Mesendoderm (in vitro differentiated cells): ENCODE data around the gene PITPNB.
A peak's percentile ranks its signal among the peaks of the same experiment; 100 is the strongest.

ENCODE experiments used
- DNase-seq: peaks from one replicate; pipeline ENCODE4 v3.0.0; 2013
- H2AK5ac ChIP-seq: 2 replicates; pipeline ENCODE4 v1.6.1; 2013; ENCODE audit warnings: low read length, inconsistent platforms
- H2BK120ac ChIP-seq: 2 replicates; pipeline ENCODE4 v1.6.1; 2013; ENCODE audit warnings: low read depth, mild to moderate bottlenecking, low read length, moderate library complexity, mixed read lengths
- H2BK15ac ChIP-seq: replicated peaks from 2 replicates; pipeline ENCODE4 v1.6.1; 2013; ENCODE audit warnings: low read depth, mild to moderate bottlenecking, moderate library complexity
- H2BK5ac ChIP-seq: 2 replicates; pipeline ENCODE4 v1.6.1; 2013; ENCODE audit warnings: low read length, inconsistent platforms
- H3K18ac ChIP-seq: 2 replicates; pipeline ENCODE4 v1.6.1; 2013; ENCODE audit warnings: mild to moderate bottlenecking, low read length, mixed read lengths
- H3K23ac ChIP-seq: one replicate; pipeline ENCODE4 v1.6.1; 2013; ENCODE audit warnings: low read length
- H3K27ac ChIP-seq: 2 replicates; pipeline ENCODE4 v1.5.1; 2013; ENCODE audit warnings: low read depth, mild to moderate bottlenecking, inconsistent platforms, low read length, moderate library complexity
- H3K27me3 ChIP-seq: 2 replicates; pipeline ENCODE4 v1.6.1; 2013; ENCODE audit warnings: low read length, control low read depth, mild to moderate bottlenecking, inconsistent platforms; ENCODE audit not compliant: insufficient read depth, poor library complexity
- H3K36me3 ChIP-seq: 2 replicates; pipeline ENCODE4 v1.6.1; 2013; ENCODE audit warnings: low read length, inconsistent platforms; ENCODE audit not compliant: control insufficient read depth, insufficient read depth
- H3K4ac ChIP-seq: one replicate; pipeline ENCODE4 v1.6.1; 2013; ENCODE audit warnings: low read depth, mild to moderate bottlenecking, low read length, moderate library complexity
- H3K4me1 ChIP-seq: 2 replicates; pipeline ENCODE4 v1.6.1; 2013; ENCODE audit warnings: low read depth, low read length, inconsistent platforms; ENCODE audit not compliant: control insufficient read depth
- H3K4me2 ChIP-seq: 2 replicates; pipeline ENCODE4 v1.6.1; 2013; ENCODE audit warnings: low read length
- H3K4me3 ChIP-seq: 2 replicates; pipeline ENCODE4 v1.5.1; 2013; ENCODE audit warnings: mild to moderate bottlenecking, low read length
- H3K56ac ChIP-seq: one replicate; pipeline ENCODE4 v1.6.1; 2013; ENCODE audit warnings: low read length
- H3K79me1 ChIP-seq: 2 replicates; pipeline ENCODE4 v1.6.1; 2013; ENCODE audit warnings: low read length, inconsistent platforms
- H3K79me2 ChIP-seq: 2 replicates; pipeline ENCODE4 v1.6.1; 2013; ENCODE audit warnings: mild to moderate bottlenecking, low read length; ENCODE audit not compliant: control insufficient read depth, insufficient read depth
- H3K9ac ChIP-seq: 2 replicates; pipeline ENCODE4 v1.6.1; 2013; ENCODE audit warnings: low read length, inconsistent platforms
- H4K5ac ChIP-seq: one replicate; pipeline ENCODE4 v1.6.1; 2013; ENCODE audit warnings: low read length
- H4K8ac ChIP-seq: one replicate; pipeline ENCODE4 v1.6.1; 2013; ENCODE audit warnings: low read depth, mild to moderate bottlenecking, control low read depth, low read length, moderate library complexity
- WGBS: extraction: QIAGEN DNeasy Blood & Tissue Kit; methylation state at CpG from one replicate; pipeline ENCODE4 v1.1.7; 2013; ENCODE audit warnings: low lambda C conversion rate, missing lambda C conversion rate; ENCODE audit not compliant: insufficient coverage; ENCODE audit errors: extremely low coverage; 5-methylcytosine and 5-hydroxymethylcytosine counted together

Gene PITPNB

GRCh38 chr22:27857443-27857842 is 61.6 kb downstream of the PITPNB start:
- H2BK5ac ChIP-seq = no peak overlapping the region
- H3K18ac ChIP-seq = no peak overlapping the region
- H3K27me3 ChIP-seq = no peaks in the 10 kb centered on the region
- no peak overlapping the region for H2AK5ac ChIP-seq
- no peak overlapping the region for H3K23ac ChIP-seq
- H3K4me2 ChIP-seq = no peak overlapping the region
- no peak overlapping the region for H3K9ac ChIP-seq
- H2BK120ac ChIP-seq = no peak overlapping the region
- no peak for DNase-seq
- H3K79me2 ChIP-seq = no peaks in the 10 kb centered on the region
- no peak overlapping the region for H4K8ac ChIP-seq
- no peak overlapping the region for H3K56ac ChIP-seq
- H3K4me1 ChIP-seq = peaks cover 2% of the 10 kb centered on the region
- H3K4ac ChIP-seq = no peak overlapping the region
- H3K79me1 ChIP-seq = peaks cover 2% of the 10 kb centered on the region
- no peak overlapping the region for H2BK15ac ChIP-seq
- H3K27ac ChIP-seq = no peak overlapping the region
- H3K36me3 ChIP-seq = peaks cover 14% of the 10 kb centered on the region
- WGBS = no CpG with 5 or more reads among the region's 6 CpGs
- H4K5ac ChIP-seq = no peak overlapping the region
- H3K4me3 ChIP-seq = no peak overlapping the region

GRCh38 chr22:27856386-27856785 is 62.7 kb downstream of the PITPNB start:
- no peak overlapping the region for H3K18ac ChIP-seq
- no peak overlapping the region for H4K5ac ChIP-seq
- peaks cover 16% of the 10 kb centered on the region for H3K36me3 ChIP-seq
- H3K56ac ChIP-seq = no peak overlapping the region
- WGBS = no CpG with 5 or more reads among the region's 4 CpGs
- no peak overlapping the region for H2BK120ac ChIP-seq
- no peak overlapping the region for H3K4me3 ChIP-seq
- no peak overlapping the region for H3K27ac ChIP-seq
- no peak overlapping the region for H4K8ac ChIP-seq
- DNase-seq = no peak
- no peaks in the 10 kb centered on the region for H3K79me2 ChIP-seq
- H2AK5ac ChIP-seq = no peak overlapping the region
- no peak overlapping the region for H3K23ac ChIP-seq
- H2BK15ac ChIP-seq = no peak overlapping the region
- no peak overlapping the region for H2BK5ac ChIP-seq
- H3K9ac ChIP-seq = no peak overlapping the region
- no peak overlapping the region for H3K4ac ChIP-seq
- H3K27me3 ChIP-seq = no peaks in the 10 kb centered on the region
- H3K4me1 ChIP-seq = peaks cover 2% of the 10 kb centered on the region
- no peak overlapping the region for H3K4me2 ChIP-seq
- H3K79me1 ChIP-seq = peaks cover 2% of the 10 kb centered on the region

- H2BK120ac ChIP-seq = no peak overlapping the region
- no peak overlapping the region for H4K5ac ChIP-seq
- no peak overlapping the region for H2BK5ac ChIP-seq
- H3K4ac ChIP-seq = no peak overlapping the region
- H3K56ac ChIP-seq = no peak overlapping the region
- no peaks in the 10 kb centered on the region for H3K79me2 ChIP-seq
- H3K27me3 ChIP-seq = no peaks in the 10 kb centered on the region
- H2AK5ac ChIP-seq = no peak overlapping the region
- no peak overlapping the region for H3K27ac ChIP-seq
- no peak for DNase-seq
- no peak overlapping the region for H3K18ac ChIP-seq
- H3K9ac ChIP-seq = no peak overlapping the region
- H3K23ac ChIP-seq = no peak overlapping the region
- no peak overlapping the region for H3K4me2 ChIP-seq
- no peak overlapping the region for H2BK15ac ChIP-seq
- peaks cover 2% of the 10 kb centered on the region for H3K4me1 ChIP-seq
- no peak overlapping the region for H4K8ac ChIP-seq
- H3K79me1 ChIP-seq = peaks cover 2% of the 10 kb centered on the region
- H3K36me3 ChIP-seq = peaks cover 17% of the 10 kb centered on the region
- WGBS = no CpG with 5 or more reads among the region's 6 CpGs
- no peak overlapping the region for H3K4me3 ChIP-seq
Measured at GRCh38 chr22:27853424-27853823, 65.6 kb downstream of the PITPNB start.

GRCh38 chr22:27851974-27852746 is 66.9 kb downstream of the PITPNB start:
- DNase-seq = peak; percentile 55
- no peak overlapping the region for H2BK15ac ChIP-seq
- H3K4me1 ChIP-seq = peaks cover 2% of the 10 kb centered on the region
- peaks cover 12% of the 10 kb centered on the region for H3K36me3 ChIP-seq
- no peak overlapping the region for H3K9ac ChIP-seq
- H2BK5ac ChIP-seq = no peak overlapping the region
- no peaks in the 10 kb centered on the region for H3K27me3 ChIP-seq
- H3K79me2 ChIP-seq = no peaks in the 10 kb centered on the region
- no peak overlapping the region for H3K4me2 ChIP-seq
- no peak overlapping the region for H4K8ac ChIP-seq
- WGBS = no CpG with 5 or more reads among the region's 7 CpGs
- H3K27ac ChIP-seq = no peak overlapping the region
- H2BK120ac ChIP-seq = no peak overlapping the region
- H3K79me1 ChIP-seq = peaks cover 2% of the 10 kb centered on the region
- no peak overlapping the region for H3K23ac ChIP-seq
- no peak overlapping the region for H3K4me3 ChIP-seq
- H3K56ac ChIP-seq = no peak overlapping the region
- H4K5ac ChIP-seq = no peak overlapping the region
- no peak overlapping the region for H3K18ac ChIP-seq
- H2AK5ac ChIP-seq = no peak overlapping the region
- no peak overlapping the region for H3K4ac ChIP-seq

- no peak overlapping the region for H2AK5ac ChIP-seq
- no CpG with 5 or more reads among the region's 6 CpGs for WGBS
Measured at GRCh38 chr22:27850000-27850521, 69.0 kb downstream of the PITPNB start.

More at GRCh38 chr22:27850000-27850521, 69.0 kb downstream of the PITPNB start:
- no peak overlapping the region for H2BK5ac ChIP-seq
- no peak overlapping the region for H3K4ac ChIP-seq
- H3K36me3 ChIP-seq = peaks cover 7% of the 10 kb centered on the region
- DNase-seq = peak; percentile 27
- H3K4me3 ChIP-seq = no peak overlapping the region
- no peak overlapping the region for H2BK120ac ChIP-seq
- H3K18ac ChIP-seq = no peak overlapping the region
- no peak overlapping the region for H3K56ac ChIP-seq
- no peak overlapping the region for H3K23ac ChIP-seq
- no peak overlapping the region for H4K5ac ChIP-seq
- H3K4me2 ChIP-seq = no peak overlapping the region
- H3K27ac ChIP-seq = peak overlapping the region; percentile 34
- H3K9ac ChIP-seq = no peak overlapping the region
- no peak overlapping the region for H4K8ac ChIP-seq
- H3K27me3 ChIP-seq = no peaks in the 10 kb centered on the region
- H3K4me1 ChIP-seq = peaks cover 5% of the 10 kb centered on the region
- no peaks in the 10 kb centered on the region for H3K79me1 ChIP-seq
- H2BK15ac ChIP-seq = no peak overlapping the region
- H3K79me2 ChIP-seq = no peaks in the 10 kb centered on the region
